Naive thymus-derived CD8-positive, alpha-beta T cell (primary cell): ENCODE results near the gene UBXN10. TPM values are rescaled to one million over a fixed set of nuclear protein-coding genes. Genes with fewer than 3 reads are reported as not detected.

Source experiments
- ATAC-seq, 2 donors: fragments of 150-1000 bp; cut with Tn5 transposase in 1 of 2; sonication (Bioruptor Pico), chemical (Tn5 transposase) in 1 of 2; 1 replicate in 1 of 2; 2 replicates in 1 of 2; pipeline ENCODE4 v1.10.0; 2021; ENCODE audit warnings: mild to moderate bottlenecking in 2 of 2, moderate library complexity in 2 of 2
- POLR2A ChIA-PET: fragments of 350-600 bp; sonication (Branson Sonifier 250); formaldehyde crosslinking; loops from one replicate; lab custom pipeline; 2021; ENCODE audit warnings: antibody characterized with exemption; lab: Charles Lee
- DNase-seq, 10 donors: peaks; one replicate each; pipeline versions ENCODE4 v3.0.0 to v3.0.0-alpha.2; 2020 to 2022
- H3K27ac Mint-ChIP-seq, 10 donors: one replicate each; pipeline ENCODE4 v1.8.0; 2020 to 2022; ENCODE audit warnings: mild to moderate bottlenecking in 10 of 10, mixed read lengths in 10 of 10, moderate library complexity in 4 of 10, inconsistent platforms in 1 of 10
- H3K27me3 Mint-ChIP-seq, 5 donors: one replicate each; pipeline ENCODE4 v1.8.0; 2021 to 2022; ENCODE audit warnings: mixed read lengths in 5 of 5
- H3K36me3 Mint-ChIP-seq, 3 donors: one replicate each; pipeline ENCODE4 v1.8.0; 2020 to 2022; ENCODE audit warnings: mixed read lengths in 3 of 3, mild to moderate bottlenecking in 2 of 3, inconsistent platforms in 1 of 3
- H3K4me1 Mint-ChIP-seq, 4 donors: one replicate each; pipeline ENCODE4 v1.8.0; 2021 to 2022; ENCODE audit warnings: mixed read lengths in 4 of 4
- H3K4me3 Mint-ChIP-seq, 10 donors: one replicate each; pipeline ENCODE4 v1.8.0; 2020 to 2022; ENCODE audit warnings: mild to moderate bottlenecking in 10 of 10, mixed read lengths in 10 of 10, moderate library complexity in 6 of 10, inconsistent platforms in 1 of 10
- H3K9me3 Mint-ChIP-seq, 9 donors: one replicate each; pipeline ENCODE4 v1.8.0; 2020 to 2022; ENCODE audit warnings: mixed read lengths in 9 of 9, mild to moderate bottlenecking in 3 of 9, inconsistent platforms in 1 of 9, moderate library complexity in 1 of 9
- polyA plus RNA-seq, 3 donors: library from polyadenylated mRNA; unstranded; fragments of 300-500 nt; fragmentation: Illumina TruSeq; gene quantifications; one replicate each; pipeline ENCODE4 v1.2.3, GENCODE V29; 2021
- total RNA-seq, 8 experiments: library from RNA in 2 of 8; stranded (reverse) in 2 of 8; gene quantifications; one replicate each; pipeline ENCODE4 v1.2.3 and lab custom pipeline; 2021 to 2026

Gene UBXN10
- total and polyA plus RNA-seq, 5 experiments from 2014 or later = 0.04 to 0.30 (median 0.07) TPM; not detected in 2

GRCh38 chr1:20240012-20240411, 54.1 kb downstream of the UBXN10 start:
- Mint-ChIP-seq H3K4me1 (no peaks in the 10 kb centered on the region), H3K36me3 (no peaks in the 10 kb centered on the region), H3K4me3 (no peak overlapping the region), H3K27me3 (peaks cover 19 to 37% (median 31%) of the 10 kb centered on the region in 5 donors), H3K27ac (no peak overlapping the region), H3K9me3 (no peaks in the 10 kb centered on the region)
- POLR2A ChIA-PET = no interaction called here
- no peak for DNase-seq
- ATAC-seq = no peak

- no peaks in the 10 kb centered on the region for H3K9me3 Mint-ChIP-seq
These were observed 57.1 kb downstream of the UBXN10 start for GRCh38 chr1:20242890-20243479.

More at GRCh38 chr1:20242890-20243479, 57.1 kb downstream of the UBXN10 start:
- POLR2A ChIA-PET = no interaction called here
- Mint-ChIP-seq H3K27me3 (peaks cover 11 to 30% (median 23%) of the 10 kb centered on the region in 5 donors), H3K27ac (no peak overlapping the region), H3K4me3 (no peak overlapping the region), H3K4me1 (peaks cover 0 to 3% (median under 1%) of the 10 kb centered on the region in 4 donors), H3K36me3 (no peaks in the 10 kb centered on the region)
- ATAC-seq (no peak), DNase-seq (no peak)

Other genes starting within 250 kb of the UBXN10 start
- not detected for gene PLA2G2A, start 206.5 kb upstream of the UBXN10 start, total RNA-seq
- gene PLA2G2A, start 206.5 kb upstream of the UBXN10 start, polyA plus RNA-seq = not detected
- gene PLA2G5, start 115.9 kb upstream of the UBXN10 start, total RNA-seq = not detected
- not detected for gene PLA2G5, start 115.9 kb upstream of the UBXN10 start, polyA plus RNA-seq
- gene PLA2G2D, start 66.6 kb upstream of the UBXN10 start, total RNA-seq = not detected
- gene PLA2G2D, start 66.6 kb upstream of the UBXN10 start, polyA plus RNA-seq = not detected
- not detected for gene PLA2G2F, start 46.8 kb upstream of the UBXN10 start, total RNA-seq
- gene PLA2G2F, start 46.8 kb upstream of the UBXN10 start, polyA plus RNA-seq = not detected
- not detected for gene PLA2G2C, start 422 bp downstream of the UBXN10 start, total RNA-seq
- not detected for gene PLA2G2C, start 422 bp downstream of the UBXN10 start, polyA plus RNA-seq
- gene VWA5B1, start 104.8 kb downstream of the UBXN10 start, total RNA-seq = not detected
- under 1 TPM in 1 of 3 donors, not detected in 2; 0.06 TPM for gene VWA5B1, start 104.8 kb downstream of the UBXN10 start, polyA plus RNA-seq